DOHH2 (cell line): ENCODE results near the gene PLBD2.

Experiments used
- H3F3A ChIP-seq: fragments of 200-600 bp; sonication (generic), shearing (Covaris generic); 2 replicates; pipeline ENCODE4 v1.6.0; 2016; ENCODE audit warnings: antibody characterized with exemption, mild to moderate bottlenecking; ENCODE audit not compliant: control insufficient read depth, insufficient read depth
- H3K27ac ChIP-seq: fragments of 200-600 bp; sonication (generic); 2 replicates; pipeline ENCODE4 v1.5.1; 2014; ENCODE audit warnings: low read depth, mild to moderate bottlenecking, low read length, moderate library complexity
- H3K27me3 ChIP-seq: fragments of 200-600 bp; sonication (generic); 2 replicates; pipeline ENCODE4 v1.6.1; 2014; ENCODE audit warnings: mild to moderate bottlenecking, low read length, mixed read lengths; ENCODE audit not compliant: control insufficient read depth
- H3K36me3 ChIP-seq: fragments of 200-600 bp; sonication (generic); 2 replicates; pipeline ENCODE4 v1.6.1; 2014; ENCODE audit warnings: mild to moderate bottlenecking, low read length, moderate library complexity, mixed read lengths; ENCODE audit not compliant: control insufficient read depth
- H3K4me1 ChIP-seq: fragments of 200-600 bp; sonication (generic); 2 replicates; pipeline ENCODE4 v1.6.1; 2014; ENCODE audit warnings: mild to moderate bottlenecking, low read length, mixed read lengths; ENCODE audit not compliant: control insufficient read depth
- H3K4me2 ChIP-seq: fragments of 200-600 bp; sonication (generic); 2 replicates; pipeline ENCODE4 v1.6.0; 2014; ENCODE audit warnings: mild to moderate bottlenecking, low read length, moderate library complexity
- H3K4me3 ChIP-seq: fragments of 200-600 bp; sonication (generic); 2 replicates; pipeline ENCODE4 v1.5.1; 2014; ENCODE audit warnings: mild to moderate bottlenecking, low read length, mixed read lengths
- H3K79me2 ChIP-seq: fragments of 200-600 bp; sonication (generic); 2 replicates; pipeline ENCODE4 v1.6.1; 2014; ENCODE audit warnings: mild to moderate bottlenecking, low read length, mixed read lengths; ENCODE audit not compliant: control insufficient read depth
- H3K9me2 ChIP-seq: fragments of 200-600 bp; sonication (generic); replicated peaks from 2 replicates; pipeline ENCODE4 v1.6.1; 2014; ENCODE audit warnings: mild to moderate bottlenecking, low read length, mixed read lengths; ENCODE audit not compliant: control insufficient read depth
- H3K9me3 ChIP-seq: fragments of 200-600 bp; sonication (generic); 2 replicates; pipeline ENCODE4 v1.6.1; 2014; ENCODE audit warnings: antibody characterized with exemption, low read length, mixed read lengths; ENCODE audit not compliant: control insufficient read depth, insufficient read depth
- H4K20me1 ChIP-seq: fragments of 200-600 bp; sonication (generic); 2 replicates; pipeline ENCODE4 v1.6.0; 2014; ENCODE audit warnings: low read depth, mild to moderate bottlenecking, antibody characterized with exemption, low read length, moderate library complexity; ENCODE audit not compliant: control insufficient read depth, insufficient read depth
- EZH2phosphoT487 ChIP-seq: fragments of 200-600 bp; sonication (generic); IDR thresholded peaks from 2 replicates; pipeline ENCODE4 v1.6.1; 2017; ENCODE audit warnings: borderline replicate concordance, mild to moderate bottlenecking, antibody characterized with exemption, low read length, moderate library complexity, mixed read lengths
- TF ChIP-seq, protein P1 (sequence below): fragments of 200-600 bp; sonication (generic); IDR thresholded peaks from one replicate; pipeline ENCODE4 v1.5.1; 2014; ENCODE audit warnings: antibody characterized with exemption, mild to moderate bottlenecking, low read depth, low read length; ENCODE audit not compliant: poor library complexity, severe bottlenecking

Gene PLBD2

DNA sequence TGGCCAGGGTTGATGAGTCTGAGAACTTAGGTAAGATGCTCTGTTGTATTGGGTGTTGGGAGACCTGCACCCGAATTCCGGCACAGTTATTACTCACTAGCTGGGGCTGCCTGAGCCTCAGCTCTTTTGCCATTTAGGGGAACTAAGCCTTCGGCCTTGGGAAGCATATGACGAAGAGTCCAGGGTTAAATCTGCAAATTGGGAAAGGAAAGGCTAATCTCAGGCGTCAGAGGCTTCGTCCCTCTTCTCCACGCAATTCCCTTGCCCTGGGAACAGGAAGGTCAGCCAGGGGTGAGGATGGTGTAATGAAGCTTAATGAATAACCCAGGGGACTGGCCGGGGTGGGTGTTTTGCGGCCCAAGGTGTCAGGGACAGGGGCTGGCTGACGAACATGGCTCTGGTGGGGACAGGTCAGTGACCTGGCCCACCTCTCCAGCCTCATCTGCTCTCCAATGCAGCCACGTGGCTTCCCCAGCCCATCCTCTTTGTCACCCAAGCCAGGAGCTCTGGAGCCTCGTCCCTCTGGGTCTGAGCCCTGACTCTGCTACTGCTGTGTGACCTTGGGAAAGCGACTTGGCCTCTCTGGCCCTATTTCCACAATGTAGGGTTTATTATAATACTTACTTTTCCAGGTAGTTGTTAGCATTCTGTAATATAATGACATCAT, 60.0 kb downstream of the PLBD2 start:
- Histone ChIP-seq H3K9me3 (no peaks in the 10 kb centered on the region), H3K9me2 (no peaks in the 10 kb centered on the region), H3F3A (no peaks in the 10 kb centered on the region), H3K27ac (no peak overlapping the region), H3K4me1 (peaks cover 10% of the 10 kb centered on the region), H3K4me3 (no peak overlapping the region), H3K79me2 (no peaks in the 10 kb centered on the region), H4K20me1 (no peaks in the 10 kb centered on the region), H3K27me3 (peaks cover 21% of the 10 kb centered on the region), H3K36me3 (no peaks in the 10 kb centered on the region), H3K4me2 (no peak overlapping the region)
- TF ChIP-seq, protein P1, sequence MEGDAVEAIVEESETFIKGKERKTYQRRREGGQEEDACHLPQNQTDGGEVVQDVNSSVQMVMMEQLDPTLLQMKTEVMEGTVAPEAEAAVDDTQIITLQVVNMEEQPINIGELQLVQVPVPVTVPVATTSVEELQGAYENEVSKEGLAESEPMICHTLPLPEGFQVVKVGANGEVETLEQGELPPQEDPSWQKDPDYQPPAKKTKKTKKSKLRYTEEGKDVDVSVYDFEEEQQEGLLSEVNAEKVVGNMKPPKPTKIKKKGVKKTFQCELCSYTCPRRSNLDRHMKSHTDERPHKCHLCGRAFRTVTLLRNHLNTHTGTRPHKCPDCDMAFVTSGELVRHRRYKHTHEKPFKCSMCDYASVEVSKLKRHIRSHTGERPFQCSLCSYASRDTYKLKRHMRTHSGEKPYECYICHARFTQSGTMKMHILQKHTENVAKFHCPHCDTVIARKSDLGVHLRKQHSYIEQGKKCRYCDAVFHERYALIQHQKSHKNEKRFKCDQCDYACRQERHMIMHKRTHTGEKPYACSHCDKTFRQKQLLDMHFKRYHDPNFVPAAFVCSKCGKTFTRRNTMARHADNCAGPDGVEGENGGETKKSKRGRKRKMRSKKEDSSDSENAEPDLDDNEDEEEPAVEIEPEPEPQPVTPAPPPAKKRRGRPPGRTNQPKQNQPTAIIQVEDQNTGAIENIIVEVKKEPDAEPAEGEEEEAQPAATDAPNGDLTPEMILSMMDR: no peak
- TF ChIP-seq EZH2phosphoT487: no peak

DNA sequence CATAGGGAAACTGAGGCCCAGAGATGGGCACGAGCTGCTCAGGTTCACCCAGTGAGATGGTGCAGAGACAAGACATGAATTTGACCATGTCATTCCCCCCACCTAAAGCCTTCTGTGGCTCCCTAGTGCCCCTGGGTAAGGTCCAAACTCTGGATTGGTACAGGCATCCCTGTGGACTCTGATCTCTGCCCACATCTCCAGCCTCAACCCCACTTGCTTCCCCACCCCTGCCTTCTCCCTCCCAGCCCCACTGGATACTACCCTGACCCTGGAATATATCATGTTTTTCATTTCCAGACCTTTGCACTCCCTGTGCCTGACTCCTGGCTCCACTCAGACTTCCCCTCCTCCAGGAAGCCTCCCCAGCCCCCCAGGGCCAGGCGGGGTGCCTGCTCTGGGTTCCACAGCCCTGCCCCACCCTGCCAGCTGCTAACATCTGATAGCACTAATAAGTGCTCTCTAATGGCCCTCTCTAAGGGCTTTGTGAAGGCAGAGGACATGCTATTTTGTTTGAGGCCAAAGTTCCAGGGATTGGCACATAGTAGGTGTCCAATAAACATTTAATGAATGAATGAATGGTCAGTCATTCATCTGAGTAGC, 62.7 kb downstream of the PLBD2 start:
- H3K9me2 ChIP-seq: no peaks in the 10 kb centered on the region
- H3K4me1 ChIP-seq: peaks cover 17% of the 10 kb centered on the region
- H3K9me3 ChIP-seq: no peaks in the 10 kb centered on the region
- TF ChIP-seq, protein P1: no peak
- TF ChIP-seq EZH2phosphoT487: no peak
- no peak overlapping the region for H3K27ac ChIP-seq
- peaks cover 25% of the 10 kb centered on the region for H3K27me3 ChIP-seq
- H3K4me2 ChIP-seq: no peak overlapping the region
- no peaks in the 10 kb centered on the region for H4K20me1 ChIP-seq
- H3K36me3 ChIP-seq: no peaks in the 10 kb centered on the region
- H3F3A ChIP-seq: no peaks in the 10 kb centered on the region
- no peaks in the 10 kb centered on the region for H3K79me2 ChIP-seq
- H3K4me3 ChIP-seq: no peak overlapping the region

DNA sequence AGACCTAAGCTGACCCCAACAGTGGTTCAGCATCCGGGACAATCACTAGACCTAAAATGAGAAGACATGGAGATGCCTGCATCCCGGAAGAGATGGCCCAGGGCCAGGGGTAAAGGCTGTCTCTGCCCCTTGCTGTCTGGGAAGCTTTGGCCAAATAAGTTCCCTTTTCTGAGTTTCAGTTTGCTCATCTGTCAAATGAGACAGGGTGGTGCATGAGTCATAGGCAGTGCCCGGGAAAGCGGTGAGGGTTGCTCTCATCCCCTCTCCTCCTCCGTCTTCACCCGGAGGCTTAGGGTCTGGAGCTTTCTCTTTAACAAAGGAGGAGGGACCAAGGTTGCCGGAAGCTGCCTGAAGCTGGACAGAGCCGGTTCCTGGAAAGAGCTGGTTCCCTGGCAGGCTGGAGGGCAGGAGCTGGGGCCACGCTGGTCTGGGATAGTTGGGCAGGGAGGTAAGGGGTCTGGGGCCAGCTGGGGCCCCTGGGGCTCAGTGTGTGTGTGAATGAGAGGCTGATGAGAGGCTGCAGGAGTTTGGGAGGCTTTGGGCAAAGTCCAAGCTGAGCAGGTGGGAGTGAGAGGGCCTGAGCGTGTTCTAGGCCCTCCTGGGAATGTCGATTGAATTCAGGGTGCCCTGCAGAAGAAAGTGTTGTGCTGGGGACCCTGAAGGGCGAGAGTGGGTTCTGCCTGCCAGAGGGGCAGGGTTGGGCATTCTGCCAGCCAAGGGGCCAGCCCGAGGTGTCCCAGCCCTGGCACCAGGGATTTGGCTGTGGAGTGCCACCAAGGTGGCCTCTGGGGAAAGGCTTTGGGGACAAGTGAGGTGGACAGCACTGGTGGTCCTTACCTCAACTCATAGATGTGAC, 63.9 kb downstream of the PLBD2 start, which contains the start of gene SDSL:
Gene SDSL (plus strand): TSS at position 351 of the 856 bp plus-strand sequence. CDS start 5,603 bp downstream, outside the sequence.
- Histone ChIP-seq H3K4me3 (no peak within 1 kb of the TSS), H3K79me2 (no peaks in the 10 kb centered on the region), H3K27ac (no peak within 1 kb of the TSS), H3F3A (no peaks in the 10 kb centered on the region), H3K27me3 (peaks cover 28% of the 10 kb centered on the region), H3K4me2 (peak within 1 kb of the TSS; percentile 45), H4K20me1 (no peaks in the 10 kb centered on the region), H3K4me1 (peaks cover 24% of the 10 kb centered on the region), H3K9me3 (no peaks in the 10 kb centered on the region), H3K36me3 (no peaks in the 10 kb centered on the region), H3K9me2 (no peaks in the 10 kb centered on the region)
- TF ChIP-seq EZH2phosphoT487: no peak
- TF ChIP-seq, protein P1: no peak
